Pons (tissue), 1 donor: ENCODE data around the gene OR9A4.

Source experiments
- DNase-seq: peaks from one replicate; pipeline ENCODE4 v3.0.0-alpha.2; 2016; ENCODE audit warnings: low spot score

OR9A4 gene

GRCh38 chr7:141949021-141949420, 32.8 kb downstream of the OR9A4 start:
- DNase-seq, result no peak

- DNase-seq, result no peak
Measured at GRCh38 chr7:141949451-141949850, 33.3 kb downstream of the OR9A4 start.

GRCh38 chr7:141949911-141950310, 33.7 kb downstream of the OR9A4 start:
- DNase-seq, result no peak

DNA sequence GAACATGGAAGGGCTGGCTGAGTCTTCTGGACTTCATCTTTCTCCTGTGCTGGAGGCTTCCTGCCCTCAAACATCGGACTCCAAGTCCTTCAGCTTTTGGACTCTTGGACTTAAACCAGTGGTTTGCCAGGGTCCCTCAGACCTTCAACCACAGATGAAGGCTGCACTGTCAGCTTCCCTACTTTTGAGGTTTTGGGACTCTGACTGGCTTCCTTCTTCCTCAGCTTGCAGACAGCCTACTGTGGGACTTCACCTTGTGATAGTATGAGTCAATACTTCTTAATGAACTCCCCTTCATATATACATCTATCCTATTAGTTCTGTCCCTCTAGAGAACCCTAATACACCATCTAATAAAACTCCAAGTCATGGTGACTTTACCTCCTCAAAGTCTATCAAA, 34.6 kb downstream of the OR9A4 start:
- DNase-seq, result no peak

- no peak for DNase-seq
Measured at GRCh38 chr7:141952461-141952860, 36.3 kb downstream of the OR9A4 start.

DNA sequence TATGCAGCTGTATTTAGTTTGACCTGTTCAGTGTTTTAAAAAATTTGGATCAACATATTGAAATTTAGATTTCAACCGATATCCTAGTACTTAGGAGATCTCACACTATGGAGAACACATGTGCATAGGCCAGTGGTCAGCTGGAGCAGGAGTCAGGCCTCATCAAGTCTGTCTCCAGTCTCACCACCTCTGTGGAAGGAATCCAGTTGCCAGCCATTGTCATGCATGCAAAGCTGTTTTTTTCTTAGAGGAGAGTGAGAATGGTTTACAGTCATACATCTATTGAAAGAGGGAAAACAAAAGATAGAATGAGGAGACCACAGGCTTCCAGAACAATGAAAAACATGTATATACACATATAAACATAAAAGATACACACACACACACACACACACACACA, 38.1 kb downstream of the OR9A4 start:
- DNase-seq, result no peak

- DNase-seq, result peak; percentile 46
Measured at GRCh38 chr7:141956084-141956483, 39.9 kb downstream of the OR9A4 start.

GRCh38 chr7:141960687-141961422, 44.7 kb downstream of the OR9A4 start:
- DNase-seq, result peak; percentile 82
